ENCODE data around the gene FNDC8. TPM values are rescaled to one million over a fixed set of nuclear protein-coding genes. Genes with fewer than 3 reads are reported as not detected.
A peak's percentile ranks its signal among the peaks of the same experiment; 100 is the strongest.
"Not testable (repeated sequence)": the region's sequence is repeated elsewhere in the genome, so short reads cannot be mapped to it uniquely, and the experiment has no call there.

The FNDC8 gene
- total RNA-seq, 2 donors from 2014 or later: not detected

DNA sequence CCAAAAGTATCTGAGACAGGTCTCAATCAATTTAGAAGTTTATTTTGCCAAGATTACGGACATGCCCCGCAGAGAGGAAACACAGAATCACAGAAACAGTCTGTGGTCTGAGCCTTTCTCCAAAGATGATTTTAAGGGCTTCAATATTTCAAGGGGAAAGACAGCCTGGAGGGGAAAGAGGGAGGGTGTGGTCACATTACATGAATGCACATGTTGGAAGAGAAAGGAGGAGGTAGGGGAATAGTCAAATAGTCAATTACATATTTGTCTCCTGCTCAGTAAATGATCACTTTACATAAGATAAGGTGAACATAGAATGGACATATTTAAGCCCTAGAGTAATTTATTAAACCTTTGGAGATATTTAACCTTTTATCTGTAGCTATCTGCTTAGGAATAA is 38.5 kb downstream of the FNDC8 start:
- H3K4me1 Mint-ChIP-seq: peaks cover 32% of the 10 kb centered on the region
- DNase-seq (no peak), ATAC-seq (no peak)
- no peak overlapping the region for H3K4me3 Mint-ChIP-seq
- H3K27me3 Mint-ChIP-seq: peaks cover 7% of the 10 kb centered on the region
- H3K36me3 Mint-ChIP-seq (ENCODE audit: low read depth): no peaks in the 10 kb centered on the region
- peak overlapping the region; percentile 91 for H3K27ac Mint-ChIP-seq
- no peaks in the 10 kb centered on the region for H3K9me3 ChIP-seq (ENCODE audit: control insufficient read depth, low read length, poor library complexity, severe bottlenecking)

GRCh38 chr17:35160354-35161201 is 39.2 kb downstream of the FNDC8 start:
- peaks cover 37% of the 10 kb centered on the region for H3K4me1 Mint-ChIP-seq
- H3K36me3 Mint-ChIP-seq (ENCODE audit: low read depth): no peaks in the 10 kb centered on the region
- H3K4me3 Mint-ChIP-seq: peak overlapping the region; percentile 80
- DNase-seq: no peak
- peak; percentile 71 for ATAC-seq
- H3K27me3 Mint-ChIP-seq: peaks cover 7% of the 10 kb centered on the region
- H3K27ac Mint-ChIP-seq: peak overlapping the region; percentile 91
- no peaks in the 10 kb centered on the region for H3K9me3 ChIP-seq (ENCODE audit: control insufficient read depth, low read length, poor library complexity, severe bottlenecking)

DNA sequence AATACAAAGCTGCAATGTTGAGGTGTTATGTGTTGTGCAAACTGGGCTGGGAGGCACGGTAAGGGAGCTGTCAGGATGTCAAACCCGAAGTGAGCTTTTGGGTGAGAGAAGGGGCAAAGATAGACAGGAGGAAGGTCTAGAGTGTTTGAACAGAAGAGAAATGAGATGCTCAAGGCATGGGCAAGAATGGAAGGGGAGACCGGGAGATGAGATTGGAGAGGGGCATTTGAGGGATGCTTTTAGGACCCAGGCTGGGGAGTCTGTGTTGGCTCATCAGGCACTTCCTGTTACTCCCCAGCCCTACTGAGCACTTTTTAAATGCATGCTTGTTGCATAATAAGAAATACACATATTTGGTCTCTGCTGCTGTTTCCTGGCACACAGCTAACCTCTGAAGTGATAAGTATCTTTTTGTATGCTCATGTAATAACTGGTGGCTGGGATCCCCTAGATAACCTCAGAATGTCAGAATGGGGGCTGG is 39.9 kb downstream of the FNDC8 start:
- peak; percentile 81 for ATAC-seq
- Mint-ChIP-seq H3K27ac (peak overlapping the region; percentile 91), H3K27me3 (peaks cover under 1% of the 10 kb centered on the region), H3K4me3 (peak overlapping the region; percentile 80), H3K4me1 (peaks cover 39% of the 10 kb centered on the region), H3K36me3 (ENCODE audit: low read depth) (no peaks in the 10 kb centered on the region)
- DNase-seq: no peak
- H3K9me3 ChIP-seq (ENCODE audit: control insufficient read depth, low read length, poor library complexity, severe bottlenecking): no peaks in the 10 kb centered on the region

GRCh38 chr17:35162755-35163154 is 41.3 kb downstream of the FNDC8 start:
- peaks cover 40% of the 10 kb centered on the region for H3K4me1 Mint-ChIP-seq
- H3K36me3 Mint-ChIP-seq (ENCODE audit: low read depth): no peaks in the 10 kb centered on the region
- no peak overlapping the region for H3K4me3 Mint-ChIP-seq
- DNase-seq: no peak
- no peak for ATAC-seq
- no peaks in the 10 kb centered on the region for H3K27me3 Mint-ChIP-seq
- peak overlapping the region; percentile 91 for H3K27ac Mint-ChIP-seq
- no peaks in the 10 kb centered on the region for H3K9me3 ChIP-seq (ENCODE audit: control insufficient read depth, low read length, poor library complexity, severe bottlenecking)

GRCh38 chr17:35163886-35164285 is 42.5 kb downstream of the FNDC8 start:
- H3K27ac Mint-ChIP-seq: peak overlapping the region; percentile 91
- peaks cover 40% of the 10 kb centered on the region for H3K4me1 Mint-ChIP-seq
- no peaks in the 10 kb centered on the region for H3K9me3 ChIP-seq (ENCODE audit: control insufficient read depth, low read length, poor library complexity, severe bottlenecking)
- DNase-seq: no peak
- H3K36me3 Mint-ChIP-seq (ENCODE audit: low read depth): no peaks in the 10 kb centered on the region
- H3K4me3 Mint-ChIP-seq: no peak overlapping the region
- no peak for ATAC-seq
- H3K27me3 Mint-ChIP-seq: no peaks in the 10 kb centered on the region

DNA sequence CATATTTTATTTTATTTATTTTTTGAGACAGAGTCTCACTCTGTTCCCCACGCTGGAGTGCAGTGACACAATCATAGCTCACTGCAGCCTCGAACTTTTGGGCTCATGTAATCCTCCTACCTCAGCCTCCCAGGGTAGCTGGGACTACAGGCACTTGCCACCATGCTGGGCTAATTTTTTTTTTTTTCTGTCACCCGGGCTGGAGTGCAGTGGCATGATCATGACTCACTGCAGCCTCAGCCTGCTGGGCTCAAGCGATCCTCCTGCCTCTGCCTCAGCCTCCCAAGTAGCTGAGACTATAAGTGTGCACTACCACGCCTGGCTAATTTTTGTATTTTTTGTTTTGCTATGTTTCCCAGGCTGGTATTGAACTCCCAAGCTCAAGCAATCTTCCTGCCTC is 43.3 kb downstream of the FNDC8 start:
- Mint-ChIP-seq H3K36me3 (ENCODE audit: low read depth) (no peaks in the 10 kb centered on the region), H3K27ac (peak overlapping the region; percentile 65), H3K27me3 (no peaks in the 10 kb centered on the region), H3K4me1 (peaks cover 37% of the 10 kb centered on the region), H3K4me3 (no peak overlapping the region)
- no peaks in the 10 kb centered on the region for H3K9me3 ChIP-seq (ENCODE audit: control insufficient read depth, low read length, poor library complexity, severe bottlenecking)
- ATAC-seq: no peak
- no peak for DNase-seq

- no peaks in the 10 kb centered on the region for H3K9me3 ChIP-seq (ENCODE audit: control insufficient read depth, low read length, poor library complexity, severe bottlenecking)
- peaks cover 22% of the 10 kb centered on the region for H3K4me1 Mint-ChIP-seq
- H3K27me3 Mint-ChIP-seq: no peaks in the 10 kb centered on the region
- no peaks in the 10 kb centered on the region for H3K36me3 Mint-ChIP-seq (ENCODE audit: low read depth)
- no peak overlapping the region for H3K4me3 Mint-ChIP-seq
- ATAC-seq: no peak
- DNase-seq: no peak
- no peak overlapping the region for H3K27ac Mint-ChIP-seq
Measured at GRCh38 chr17:35166526-35166925, 45.1 kb downstream of the FNDC8 start.

GRCh38 chr17:35167046-35167445 is 45.6 kb downstream of the FNDC8 start:
- H3K27ac Mint-ChIP-seq: no peak overlapping the region
- ATAC-seq: no peak
- peaks cover 19% of the 10 kb centered on the region for H3K4me1 Mint-ChIP-seq

GRCh38 chr17:35167666-35168065 is 46.3 kb downstream of the FNDC8 start:
- H3K9me3 ChIP-seq (ENCODE audit: control insufficient read depth, low read length, poor library complexity, severe bottlenecking): no peaks in the 10 kb centered on the region
- no peaks in the 10 kb centered on the region for H3K36me3 Mint-ChIP-seq (ENCODE audit: low read depth)
- ATAC-seq: no peak
- peaks cover 19% of the 10 kb centered on the region for H3K4me1 Mint-ChIP-seq
- no peaks in the 10 kb centered on the region for H3K27me3 Mint-ChIP-seq
- no peak for DNase-seq
- H3K4me3 Mint-ChIP-seq: no peak overlapping the region
- no peak overlapping the region for H3K27ac Mint-ChIP-seq

More at GRCh38 chr17:35167046-35167445, 45.6 kb downstream of the FNDC8 start:
- Mint-ChIP-seq H3K4me3 (no peak overlapping the region), H3K36me3 (ENCODE audit: low read depth) (no peaks in the 10 kb centered on the region), H3K27me3 (no peaks in the 10 kb centered on the region)
- H3K9me3 ChIP-seq (ENCODE audit: control insufficient read depth, low read length, poor library complexity, severe bottlenecking): no peaks in the 10 kb centered on the region
- DNase-seq: no peak

DNA sequence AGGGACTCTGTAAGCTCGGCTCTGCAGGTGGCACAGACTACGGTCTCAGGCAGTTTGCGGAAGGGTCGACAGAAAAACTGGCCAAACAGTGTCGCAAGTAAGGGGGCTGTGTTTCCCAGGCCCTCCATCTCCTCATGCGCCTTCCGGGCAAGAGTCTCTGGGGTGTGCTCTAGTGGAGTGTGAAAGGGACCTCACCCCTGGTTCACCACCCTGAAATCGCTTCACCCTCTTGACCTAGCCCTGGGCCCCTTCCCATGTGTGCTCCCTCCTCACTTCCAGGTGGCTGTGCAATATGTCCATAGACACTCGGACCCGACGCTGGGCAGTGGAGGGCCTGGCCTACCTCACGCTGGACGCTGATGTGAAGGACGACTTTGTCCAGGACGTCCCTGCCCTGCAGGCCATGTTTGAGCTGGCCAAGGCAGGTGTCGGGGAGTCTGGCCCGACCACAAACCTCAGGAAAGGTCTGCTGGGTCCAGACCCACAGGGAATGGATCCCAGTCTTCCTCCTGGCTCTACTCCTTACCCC is 48.5 kb downstream of the FNDC8 start:
- Mint-ChIP-seq H3K4me1 (peaks cover 16% of the 10 kb centered on the region), H3K36me3 (ENCODE audit: low read depth) (no peaks in the 10 kb centered on the region), H3K4me3 (no peak overlapping the region), H3K27me3 (no peaks in the 10 kb centered on the region), H3K27ac (no peak overlapping the region)
- DNase-seq (no peak), ATAC-seq (no peak)
- H3K9me3 ChIP-seq (ENCODE audit: control insufficient read depth, low read length, poor library complexity, severe bottlenecking): no peaks in the 10 kb centered on the region

DNA sequence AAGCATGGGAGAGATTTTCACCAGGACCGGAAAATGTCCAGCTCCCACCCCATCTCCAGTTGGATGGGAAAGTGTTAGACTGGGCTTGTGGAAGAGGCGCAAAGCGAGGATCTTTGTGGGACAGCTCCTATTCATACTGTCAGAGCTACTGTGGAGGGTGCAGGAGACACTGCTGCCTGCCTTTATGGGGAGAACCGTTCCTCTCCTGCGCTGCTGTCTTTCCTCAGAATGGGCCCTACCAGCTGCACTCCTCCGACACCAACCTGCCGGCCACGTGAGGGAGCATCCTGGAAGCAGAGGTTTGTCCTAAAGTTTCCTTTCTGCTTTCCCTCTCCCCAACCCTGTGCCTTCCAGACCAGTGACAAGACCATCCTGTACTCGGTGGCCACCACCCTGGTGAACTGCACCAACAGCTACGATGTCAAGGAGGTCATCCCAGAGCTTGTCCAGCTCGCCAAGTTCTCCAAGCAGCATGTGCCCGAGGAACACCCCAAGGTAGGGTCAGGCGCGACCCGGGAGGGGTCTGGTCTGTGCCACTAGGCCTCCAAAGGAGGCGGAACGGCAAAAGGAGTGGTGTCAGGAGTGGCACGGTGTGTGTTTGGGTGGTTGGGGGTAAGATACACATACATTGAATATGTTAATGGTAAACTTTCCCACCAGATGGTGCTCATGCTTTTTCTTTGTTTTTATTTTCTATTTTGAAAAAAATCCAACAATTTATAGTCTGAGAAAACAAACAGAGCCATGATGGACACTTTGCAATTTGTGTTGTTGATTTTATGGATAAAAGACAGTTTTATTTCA is 49.8 kb downstream of the FNDC8 start:
- peaks cover 21% of the 10 kb centered on the region for H3K4me1 Mint-ChIP-seq
- H3K4me3 Mint-ChIP-seq: peak overlapping the region; percentile 64
- H3K27ac Mint-ChIP-seq: peak overlapping the region; percentile 62

GRCh38 chr17:35171834-35172233 is 50.4 kb downstream of the FNDC8 start:
- Mint-ChIP-seq H3K27me3 (no peaks in the 10 kb centered on the region), H3K27ac (peak overlapping the region; percentile 65), H3K4me1 (peaks cover 24% of the 10 kb centered on the region), H3K36me3 (ENCODE audit: low read depth) (no peaks in the 10 kb centered on the region), H3K4me3 (peak overlapping the region; percentile 64)
- ATAC-seq: peak; percentile 76
- H3K9me3 ChIP-seq (ENCODE audit: control insufficient read depth, low read length, poor library complexity, severe bottlenecking): no peaks in the 10 kb centered on the region
- no peak for DNase-seq

More for the DNA sequence above, 49.8 kb downstream of the FNDC8 start:
- Mint-ChIP-seq H3K36me3 (ENCODE audit: low read depth) (no peaks in the 10 kb centered on the region), H3K27me3 (no peaks in the 10 kb centered on the region)
- ATAC-seq: peak; percentile 79
- H3K9me3 ChIP-seq (ENCODE audit: control insufficient read depth, low read length, poor library complexity, severe bottlenecking): no peaks in the 10 kb centered on the region
- peak in 1 of 3 donors; percentile 22 for DNase-seq

DNA sequence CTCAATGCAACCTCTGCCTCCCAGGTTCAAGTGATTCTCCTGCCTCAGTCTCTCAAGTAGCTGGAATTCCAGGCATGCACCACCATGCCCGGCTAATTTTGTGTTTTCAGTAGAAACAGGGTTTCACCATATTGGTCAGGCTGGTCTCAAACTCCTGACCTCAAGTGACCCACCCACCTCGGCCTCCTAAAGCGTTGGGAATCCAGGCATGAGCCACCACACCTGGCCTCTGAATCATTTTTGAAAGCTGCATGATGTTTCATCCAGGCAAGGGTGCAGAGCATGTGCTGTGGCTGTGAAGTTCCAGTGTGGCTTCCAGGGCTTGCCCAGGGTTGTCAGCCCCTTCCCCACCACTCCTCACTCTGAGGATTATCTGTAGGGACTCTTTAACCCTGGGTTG is 50.9 kb downstream of the FNDC8 start:
- Mint-ChIP-seq H3K27ac (peak overlapping the region; percentile 65), H3K4me1 (peaks cover 29% of the 10 kb centered on the region)
- DNase-seq; H3K4me3 Mint-ChIP-seq; H3K36me3 Mint-ChIP-seq (ENCODE audit: low read depth); ATAC-seq; H3K27me3 Mint-ChIP-seq; H3K9me3 ChIP-seq (ENCODE audit: control insufficient read depth, low read length, poor library complexity, severe bottlenecking): not testable (repeated sequence)
